Astrocyte of the spinal cord (primary cell): ENCODE data around the gene MRPL17.

ENCODE experiments used
- DNase-seq: peaks from one replicate; pipeline ENCODE4 v3.0.0; 2011; ENCODE audit warnings: low read depth, low spot score
- H3K4me3 ChIP-seq: 2 replicates; pipeline ENCODE4 v1.5.1; 2011; ENCODE audit warnings: low read depth, mild to moderate bottlenecking, low read length, moderate library complexity
- in situ Hi-C: cut with HindIII; loops from 2 replicates; pipeline ENCODE4 v1.10.0; 2017; ENCODE audit warnings: low sequenced_read_pairs
- TF ChIP-seq, protein P1 (sequence below): IDR thresholded peaks from 2 replicates; pipeline ENCODE4 v1.5.1; 2012; ENCODE audit warnings: low read depth, mild to moderate bottlenecking, low read length, inconsistent platforms

The MRPL17 gene

DNA sequence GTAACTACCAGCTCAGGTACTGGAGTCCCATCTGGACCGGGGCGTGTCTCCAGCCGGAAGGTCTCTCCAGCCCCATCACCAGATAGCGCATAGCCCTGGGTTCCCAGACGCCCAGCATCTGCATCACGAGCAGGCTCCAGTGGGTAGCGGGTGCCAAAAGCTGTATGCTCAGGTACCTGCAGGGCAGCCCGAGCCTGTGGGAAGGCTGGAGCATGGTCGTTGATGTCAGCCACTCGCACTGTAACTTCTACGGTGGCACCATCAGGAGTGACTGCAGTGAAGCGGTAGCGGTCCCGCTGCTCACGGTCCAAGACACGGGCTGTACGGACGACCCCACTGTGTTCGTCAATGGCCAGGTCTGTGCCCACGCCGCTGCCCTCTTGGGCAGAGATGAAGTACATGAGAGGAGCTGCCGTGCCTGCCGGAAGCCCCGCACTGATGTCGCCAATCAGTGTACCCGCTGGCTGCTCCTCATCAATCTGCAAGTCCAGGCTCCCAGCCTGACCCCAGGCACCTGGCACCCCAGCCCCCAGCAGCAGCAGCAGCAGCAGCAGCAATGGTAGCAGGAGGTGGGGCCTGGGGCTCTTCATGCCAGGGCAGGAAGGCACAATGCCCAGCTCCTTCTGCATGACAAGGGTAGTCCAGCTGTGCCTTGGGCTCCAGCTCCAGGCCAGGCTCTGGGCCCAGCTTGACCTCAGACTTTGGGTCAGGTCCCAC lies 42.0 kb downstream of the MRPL17 start:
- TF ChIP-seq, protein P1, sequence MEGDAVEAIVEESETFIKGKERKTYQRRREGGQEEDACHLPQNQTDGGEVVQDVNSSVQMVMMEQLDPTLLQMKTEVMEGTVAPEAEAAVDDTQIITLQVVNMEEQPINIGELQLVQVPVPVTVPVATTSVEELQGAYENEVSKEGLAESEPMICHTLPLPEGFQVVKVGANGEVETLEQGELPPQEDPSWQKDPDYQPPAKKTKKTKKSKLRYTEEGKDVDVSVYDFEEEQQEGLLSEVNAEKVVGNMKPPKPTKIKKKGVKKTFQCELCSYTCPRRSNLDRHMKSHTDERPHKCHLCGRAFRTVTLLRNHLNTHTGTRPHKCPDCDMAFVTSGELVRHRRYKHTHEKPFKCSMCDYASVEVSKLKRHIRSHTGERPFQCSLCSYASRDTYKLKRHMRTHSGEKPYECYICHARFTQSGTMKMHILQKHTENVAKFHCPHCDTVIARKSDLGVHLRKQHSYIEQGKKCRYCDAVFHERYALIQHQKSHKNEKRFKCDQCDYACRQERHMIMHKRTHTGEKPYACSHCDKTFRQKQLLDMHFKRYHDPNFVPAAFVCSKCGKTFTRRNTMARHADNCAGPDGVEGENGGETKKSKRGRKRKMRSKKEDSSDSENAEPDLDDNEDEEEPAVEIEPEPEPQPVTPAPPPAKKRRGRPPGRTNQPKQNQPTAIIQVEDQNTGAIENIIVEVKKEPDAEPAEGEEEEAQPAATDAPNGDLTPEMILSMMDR: no peak
- DNase-seq: no peak
- in situ Hi-C loops: no loop called here

DNA sequence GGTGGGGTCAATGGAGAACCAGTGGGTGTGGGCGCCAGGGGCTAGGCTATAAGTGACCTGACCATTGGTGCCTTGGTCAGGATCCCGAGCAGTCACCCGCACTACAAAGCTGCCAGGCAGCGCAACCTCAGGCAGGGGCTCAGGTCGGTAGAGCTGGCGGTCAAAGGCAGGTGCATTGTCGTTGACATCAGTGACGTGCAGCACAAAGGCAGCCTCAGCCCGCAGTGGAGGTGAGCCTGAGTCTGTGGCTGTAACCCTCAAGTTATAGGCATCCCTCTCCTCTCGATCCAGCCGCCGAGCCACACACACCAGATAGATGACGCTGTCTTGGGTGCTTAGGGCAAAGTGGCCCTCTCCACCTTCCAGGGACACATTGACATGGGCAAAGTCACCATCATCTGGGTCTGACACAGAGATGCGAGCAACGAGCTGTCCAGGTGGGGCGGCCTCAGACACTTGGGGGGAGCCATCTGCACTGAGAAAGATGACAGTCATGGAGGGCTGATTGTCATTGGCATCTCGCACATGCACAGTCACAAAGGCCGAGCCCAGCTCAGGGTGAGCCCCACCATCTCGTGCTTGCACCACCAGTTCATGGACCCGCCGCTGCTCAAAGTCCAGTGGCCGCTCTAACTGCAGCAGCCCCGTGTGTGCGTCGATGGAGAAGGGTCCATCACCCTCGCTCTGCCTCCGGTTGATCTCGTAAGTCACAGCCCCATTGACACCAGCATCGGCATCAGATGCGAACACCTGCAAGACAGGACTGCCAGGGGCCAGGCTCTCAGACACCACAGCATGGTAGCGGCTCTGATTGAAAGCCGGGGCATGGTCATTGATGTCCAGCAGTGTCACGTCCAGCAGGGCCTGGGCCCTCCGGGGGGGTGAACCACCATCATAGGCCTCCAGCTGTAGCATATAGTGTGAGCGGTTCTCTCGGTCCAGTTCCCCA lies 42.8 kb downstream of the MRPL17 start:
- H3K4me3 ChIP-seq: no peak overlapping the region
- in situ Hi-C loops: no loop called here
- no peak for DNase-seq
- TF ChIP-seq, protein P1: no peak

More for the DNA sequence above, 42.0 kb downstream of the MRPL17 start:
- H3K4me3 ChIP-seq: no peak overlapping the region

DNA sequence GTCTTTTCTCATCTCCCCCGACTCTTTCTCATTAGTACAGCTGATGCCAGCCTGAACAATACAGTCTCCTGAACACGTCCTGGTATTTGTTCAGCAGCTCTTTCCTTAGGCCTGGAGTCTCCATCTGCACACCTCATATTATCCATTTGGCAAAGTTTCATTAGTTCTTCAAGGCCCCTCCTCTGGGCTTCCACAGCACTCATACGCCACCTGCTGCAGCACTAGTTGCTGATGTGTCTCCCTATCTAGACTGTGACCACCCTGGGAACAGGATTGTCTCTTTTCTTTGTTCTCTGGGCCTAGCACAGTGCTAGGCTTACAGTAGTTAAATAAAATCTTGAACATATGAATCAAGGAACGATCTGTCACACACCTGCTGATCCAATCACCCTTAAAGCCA lies 44.7 kb downstream of the MRPL17 start:
- TF ChIP-seq, protein P1: no peak
- no peak overlapping the region for H3K4me3 ChIP-seq
- no peak for DNase-seq
- in situ Hi-C loops: no loop called here

DNA sequence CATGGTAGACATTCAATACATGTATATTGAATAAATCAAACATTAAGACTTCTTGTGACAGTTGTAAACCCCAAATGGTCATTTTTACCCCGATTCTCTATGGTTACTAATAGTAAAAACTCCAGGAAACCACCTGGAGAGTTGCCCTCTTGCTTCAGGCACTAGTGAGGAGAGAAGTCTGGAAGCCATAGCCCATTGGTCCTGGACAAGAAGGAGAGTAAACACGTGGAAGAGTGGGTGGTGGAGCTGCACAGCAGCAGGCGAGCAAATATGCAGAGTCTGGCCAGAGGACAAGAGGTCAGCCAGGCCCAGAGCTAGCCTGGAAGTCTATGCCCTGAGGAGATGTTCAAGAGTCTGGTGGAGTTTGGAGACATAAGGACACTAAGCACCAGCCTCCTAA lies 45.3 kb downstream of the MRPL17 start:
- in situ Hi-C loops: no loop called here
- peak; percentile 68 for DNase-seq
- TF ChIP-seq, protein P1: no peak
- no peak overlapping the region for H3K4me3 ChIP-seq

DNA sequence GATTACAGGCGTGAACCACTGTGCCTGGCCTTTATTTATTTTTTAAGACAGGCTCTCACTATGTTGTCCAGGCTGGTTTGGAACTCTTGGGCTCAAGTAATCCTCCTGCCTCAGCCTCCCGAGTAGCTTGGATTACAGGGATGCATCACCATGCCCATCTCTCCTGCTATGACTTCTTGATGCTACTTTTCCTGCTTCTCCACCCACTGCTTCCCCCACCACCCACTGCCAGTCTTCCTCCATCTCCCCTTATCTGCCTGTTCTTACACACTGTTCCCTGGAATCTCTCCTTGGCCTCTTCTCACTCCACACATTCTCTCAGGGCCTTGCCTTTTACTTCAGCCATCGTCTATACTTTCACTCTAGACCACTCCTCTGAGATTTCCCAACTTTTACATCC lies 46.7 kb downstream of the MRPL17 start:
- TF ChIP-seq, protein P1: no peak
- in situ Hi-C loops: no loop called here
- DNase-seq: no peak
- H3K4me3 ChIP-seq: no peak overlapping the region

DNA sequence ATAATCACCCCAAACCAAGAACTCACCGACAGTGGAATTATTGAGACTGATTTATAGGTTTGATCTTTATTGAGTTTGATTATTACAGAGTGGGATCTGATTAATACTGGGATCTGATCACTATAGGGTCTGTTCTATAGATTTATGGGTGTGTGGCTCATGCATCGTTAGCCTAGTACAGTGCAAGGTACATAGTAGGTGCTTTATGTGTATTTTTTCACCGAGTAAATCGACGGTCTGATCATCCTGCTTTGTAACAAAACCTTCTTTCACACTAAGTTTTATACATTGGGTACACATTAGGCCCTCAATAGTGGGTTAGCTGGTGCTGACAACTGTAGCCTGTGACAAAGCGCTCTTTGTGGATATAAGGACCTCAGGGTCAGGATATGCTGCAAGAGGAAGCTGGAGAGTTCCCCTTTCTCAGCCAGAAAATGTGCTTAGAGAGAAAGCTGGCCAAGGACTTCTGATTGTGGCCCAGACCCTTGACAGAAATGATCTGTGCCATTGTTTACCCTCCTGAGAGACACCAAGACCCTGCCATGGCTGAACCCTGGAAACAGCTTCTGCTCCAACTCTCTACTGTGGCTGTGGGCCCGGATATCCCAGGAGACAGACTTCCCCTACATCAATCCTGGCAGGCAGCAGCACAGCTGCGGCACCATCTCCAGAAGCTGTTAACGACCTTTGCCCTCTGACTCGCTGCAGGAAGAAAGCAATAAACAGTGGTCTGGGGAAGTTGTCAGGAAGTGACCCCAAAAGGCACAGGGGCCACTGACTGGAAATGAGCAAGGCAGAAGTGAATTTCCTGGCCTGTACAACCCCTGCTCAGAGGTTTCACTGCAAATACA lies 47.8 kb downstream of the MRPL17 start:
- in situ Hi-C loops: no loop called here
- DNase-seq: peak; percentile 33
- TF ChIP-seq, protein P1: no peak
- H3K4me3 ChIP-seq: no peak overlapping the region
